Esophagus squamous epithelium (tissue), 4 donors: ENCODE data around the gene MAP4K1.

Experiments
- CTCF ChIP-seq, 6 experiments: fragments of 450-650 bp in 4 of 6; fragments of 200-600 bp in 2 of 6; sonication (generic) in 2 of 6; IDR thresholded peaks; one replicate each; pipeline ENCODE4 v1.5.1; 2016 to 2019; ENCODE audit warnings: antibody characterized with exemption in 6 of 6, mild to moderate bottlenecking in 4 of 6, moderate library complexity in 4 of 6
- POLR2A ChIP-seq, 4 donors: fragments of 450-650 bp; IDR thresholded peaks; one replicate each; pipeline ENCODE4 v1.6.1; 2017; ENCODE audit warnings: antibody characterized with exemption in 4 of 4, mild to moderate bottlenecking in 4 of 4, moderate library complexity in 3 of 4

- no peak for TF ChIP-seq CTCF (IDR thresholded peaks at IDR 0.05)
- no peak for TF ChIP-seq POLR2A (IDR thresholded peaks at IDR 0.05)
Observed at GRCh38 chr19:38617283-38617763, 430 bp downstream of the MAP4K1 start.
